ENCODE results near the gene ATF6. TPM values are rescaled to one million over a fixed set of nuclear protein-coding genes. Genes with fewer than 3 reads are reported as not detected.

ATF6 gene
- total RNA-seq, 1 donor from 2014 or later = 25.3 TPM

DNA sequence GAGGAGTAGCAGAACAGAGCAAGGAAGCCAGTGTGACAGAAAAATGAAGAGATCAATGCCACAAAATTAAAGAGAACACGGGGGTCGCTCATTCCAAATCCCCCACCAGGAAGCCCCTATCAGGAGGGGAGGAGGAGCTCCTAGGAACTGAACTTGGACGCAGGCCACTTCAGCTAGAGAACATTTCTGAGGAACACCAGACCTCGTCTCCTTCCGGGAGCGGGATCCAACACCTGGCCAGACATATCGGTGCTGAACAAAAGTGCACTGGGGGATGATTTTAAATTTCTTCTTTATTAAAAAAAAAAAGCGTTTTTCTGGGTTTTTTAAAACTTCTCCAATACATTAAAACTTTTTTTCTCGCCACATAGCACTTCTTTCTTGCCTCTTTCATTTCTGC is 216.8 kb downstream of the ATF6 start:
- TF ChIP-seq, protein P1, sequence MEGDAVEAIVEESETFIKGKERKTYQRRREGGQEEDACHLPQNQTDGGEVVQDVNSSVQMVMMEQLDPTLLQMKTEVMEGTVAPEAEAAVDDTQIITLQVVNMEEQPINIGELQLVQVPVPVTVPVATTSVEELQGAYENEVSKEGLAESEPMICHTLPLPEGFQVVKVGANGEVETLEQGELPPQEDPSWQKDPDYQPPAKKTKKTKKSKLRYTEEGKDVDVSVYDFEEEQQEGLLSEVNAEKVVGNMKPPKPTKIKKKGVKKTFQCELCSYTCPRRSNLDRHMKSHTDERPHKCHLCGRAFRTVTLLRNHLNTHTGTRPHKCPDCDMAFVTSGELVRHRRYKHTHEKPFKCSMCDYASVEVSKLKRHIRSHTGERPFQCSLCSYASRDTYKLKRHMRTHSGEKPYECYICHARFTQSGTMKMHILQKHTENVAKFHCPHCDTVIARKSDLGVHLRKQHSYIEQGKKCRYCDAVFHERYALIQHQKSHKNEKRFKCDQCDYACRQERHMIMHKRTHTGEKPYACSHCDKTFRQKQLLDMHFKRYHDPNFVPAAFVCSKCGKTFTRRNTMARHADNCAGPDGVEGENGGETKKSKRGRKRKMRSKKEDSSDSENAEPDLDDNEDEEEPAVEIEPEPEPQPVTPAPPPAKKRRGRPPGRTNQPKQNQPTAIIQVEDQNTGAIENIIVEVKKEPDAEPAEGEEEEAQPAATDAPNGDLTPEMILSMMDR (IDR thresholded peaks at IDR 0.05; ENCODE audit: insufficient read depth, low read length, severe bottlenecking) = no peak
- DNase-seq (ENCODE audit: low read depth) = no peak
- FAIRE-seq = no peak
- H3K27me3 ChIP-seq (ENCODE audit: control insufficient read depth, insufficient read depth, low read length) = peaks cover 5% of the 10 kb centered on the region
- no peak overlapping the region for H3K4me3 ChIP-seq (ENCODE audit: low read depth, low read length)
- H3K36me3 ChIP-seq (ENCODE audit: control insufficient read depth, insufficient read depth, low read length) = no peaks in the 10 kb centered on the region

DNA sequence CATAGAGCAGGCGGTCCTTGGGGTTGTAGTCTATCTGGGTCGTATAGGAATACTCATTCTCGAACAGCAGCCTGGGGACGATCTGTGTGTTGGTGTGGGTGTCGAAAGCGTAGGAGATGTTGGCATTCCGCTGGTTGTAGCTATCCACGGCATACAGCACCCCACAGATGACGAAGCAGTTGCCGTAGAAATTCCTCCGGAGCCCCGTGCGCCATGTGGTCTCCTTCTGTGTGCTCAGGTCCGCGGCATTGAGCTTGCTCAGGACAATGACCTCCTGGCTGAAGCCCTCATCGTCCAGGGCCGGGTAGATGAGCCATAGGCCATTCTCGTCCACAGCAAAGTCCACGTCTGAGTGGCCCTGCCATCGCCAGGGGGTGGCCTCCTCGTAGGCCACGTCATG is 217.6 kb downstream of the ATF6 start:
- H3K36me3 ChIP-seq (ENCODE audit: control insufficient read depth, insufficient read depth, low read length) = no peaks in the 10 kb centered on the region
- TF ChIP-seq, protein P1 (IDR thresholded peaks at IDR 0.05; ENCODE audit: insufficient read depth, low read length, severe bottlenecking) = no peak
- FAIRE-seq (no peak), DNase-seq (ENCODE audit: low read depth) (no peak)
- peaks cover 5% of the 10 kb centered on the region for H3K27me3 ChIP-seq (ENCODE audit: control insufficient read depth, insufficient read depth, low read length)
- no peak overlapping the region for H3K4me3 ChIP-seq (ENCODE audit: low read depth, low read length)

DNA sequence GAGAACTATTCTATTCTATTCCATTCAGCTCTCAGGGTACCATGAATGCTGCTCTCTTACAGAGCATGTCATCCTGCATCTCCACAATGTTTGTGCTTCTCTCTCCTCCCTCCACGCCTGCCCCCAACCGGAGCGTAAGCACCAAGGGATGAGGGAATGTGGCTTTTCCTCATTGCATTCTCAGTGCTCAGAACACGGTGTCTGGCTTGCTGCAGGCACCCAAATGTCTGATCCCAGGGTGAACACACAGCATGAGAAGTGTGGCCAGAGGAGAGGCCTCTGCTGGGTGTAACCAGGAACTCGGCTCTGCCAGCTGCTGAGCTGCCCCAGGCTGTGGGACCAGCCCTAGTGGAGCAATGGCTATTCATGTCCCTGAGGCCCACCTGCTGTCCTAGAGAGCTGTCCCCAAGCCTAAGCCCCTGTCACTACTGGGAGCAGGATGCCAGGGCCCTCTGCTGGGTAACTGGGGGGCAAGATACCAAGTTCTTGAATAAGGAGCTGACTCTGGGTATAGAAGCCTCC is 219.2 kb downstream of the ATF6 start:
- peaks cover 4% of the 10 kb centered on the region for H3K27me3 ChIP-seq (ENCODE audit: control insufficient read depth, insufficient read depth, low read length)
- FAIRE-seq = peak; percentile 64
- TF ChIP-seq, protein P1 (IDR thresholded peaks at IDR 0.05; ENCODE audit: insufficient read depth, low read length, severe bottlenecking) = no peak
- H3K36me3 ChIP-seq (ENCODE audit: control insufficient read depth, insufficient read depth, low read length) = no peaks in the 10 kb centered on the region
- no peak for DNase-seq (ENCODE audit: low read depth)
- no peak overlapping the region for H3K4me3 ChIP-seq (ENCODE audit: low read depth, low read length)

DNA sequence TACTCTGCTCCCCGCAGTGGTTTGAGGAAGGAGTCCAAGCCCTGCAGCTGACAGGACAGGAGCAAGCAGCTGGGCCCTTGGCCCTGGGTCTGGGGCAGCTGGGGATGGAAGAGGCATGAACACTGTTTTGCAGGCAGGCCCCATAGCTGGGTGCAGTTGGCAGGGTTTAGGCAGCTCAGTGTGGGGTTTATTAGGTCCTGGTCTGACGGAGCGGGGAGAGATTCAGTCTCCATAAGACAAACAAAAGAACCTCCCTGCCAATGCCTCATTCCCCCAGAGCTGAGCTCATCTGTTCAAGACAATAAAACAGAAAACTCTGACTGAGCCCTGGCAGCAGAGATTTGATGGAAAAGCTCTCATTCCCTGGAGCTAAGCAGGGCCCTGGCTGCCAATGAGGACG is 220.2 kb downstream of the ATF6 start:
- DNase-seq (ENCODE audit: low read depth) = no peak
- TF ChIP-seq, protein P1 (IDR thresholded peaks at IDR 0.05; ENCODE audit: insufficient read depth, low read length, severe bottlenecking) = no peak
- FAIRE-seq = no peak
- no peaks in the 10 kb centered on the region for H3K27me3 ChIP-seq (ENCODE audit: control insufficient read depth, insufficient read depth, low read length)
- no peak overlapping the region for H3K4me3 ChIP-seq (ENCODE audit: low read depth, low read length)
- H3K36me3 ChIP-seq (ENCODE audit: control insufficient read depth, insufficient read depth, low read length) = no peaks in the 10 kb centered on the region

DNA sequence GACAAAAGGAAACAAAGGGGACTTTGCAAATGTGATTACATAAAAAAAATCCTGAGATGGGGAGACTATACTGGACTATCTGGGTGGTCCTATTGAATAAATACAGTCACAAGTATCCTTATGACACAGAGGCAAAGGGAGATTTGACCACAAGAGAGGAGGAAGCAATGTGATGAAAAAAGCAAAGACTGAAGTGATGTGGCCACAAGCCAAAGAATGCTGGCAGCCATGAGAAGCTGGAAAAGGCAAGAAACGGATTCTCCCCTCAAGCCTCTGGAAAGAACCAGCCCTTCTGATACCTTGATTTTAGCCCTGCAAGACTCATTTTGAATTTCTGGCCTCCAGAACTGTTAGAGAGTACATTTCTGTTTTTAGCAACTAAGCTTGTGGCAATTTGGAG is 221.2 kb downstream of the ATF6 start:
- no peaks in the 10 kb centered on the region for H3K36me3 ChIP-seq (ENCODE audit: control insufficient read depth, insufficient read depth, low read length)
- no peak for DNase-seq (ENCODE audit: low read depth)
- no peak for FAIRE-seq
- no peak overlapping the region for H3K4me3 ChIP-seq (ENCODE audit: low read depth, low read length)
- TF ChIP-seq, protein P1 (IDR thresholded peaks at IDR 0.05; ENCODE audit: insufficient read depth, low read length, severe bottlenecking) = no peak
- H3K27me3 ChIP-seq (ENCODE audit: control insufficient read depth, insufficient read depth, low read length) = no peaks in the 10 kb centered on the region

DNA sequence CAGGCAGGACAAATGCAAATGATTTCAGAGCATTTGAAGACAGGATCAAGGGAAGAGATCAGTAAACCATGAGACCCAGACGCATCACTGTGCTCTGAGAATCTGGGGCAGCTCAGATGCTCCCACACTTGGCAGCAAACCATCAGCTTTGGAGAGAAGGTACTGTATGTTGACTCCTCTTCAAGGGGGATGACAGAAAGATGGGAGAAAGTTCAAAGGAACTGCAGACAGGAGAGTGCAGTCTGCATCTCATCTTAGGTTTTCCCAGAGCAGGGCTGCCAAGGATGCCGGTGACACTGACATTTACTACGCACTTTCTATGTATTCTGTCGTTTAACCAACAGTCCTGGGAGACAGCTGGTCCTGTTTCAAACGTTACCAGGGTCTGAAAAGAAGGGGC is 221.8 kb downstream of the ATF6 start:
- Histone ChIP-seq H3K27me3 (ENCODE audit: control insufficient read depth, insufficient read depth, low read length) (no peaks in the 10 kb centered on the region), H3K36me3 (ENCODE audit: control insufficient read depth, insufficient read depth, low read length) (no peaks in the 10 kb centered on the region), H3K4me3 (ENCODE audit: low read depth, low read length) (no peak overlapping the region)
- DNase-seq (ENCODE audit: low read depth) (no peak), FAIRE-seq (no peak)
- TF ChIP-seq, protein P1 (IDR thresholded peaks at IDR 0.05; ENCODE audit: insufficient read depth, low read length, severe bottlenecking) = no peak
